NCI-H2196 (cell line): ENCODE results near the gene NBAS.
"Not testable (repeated sequence)": the region's sequence is repeated elsewhere in the genome, so short reads cannot be mapped to it uniquely, and the experiment has no call there.

ENCODE experiments used
- DNase-seq: peaks from one replicate; lab custom pipeline; 2025; ENCODE audit not compliant: unreplicated experiment; lab: John Stamatoyannopoulos, UW

NBAS gene

DNA sequence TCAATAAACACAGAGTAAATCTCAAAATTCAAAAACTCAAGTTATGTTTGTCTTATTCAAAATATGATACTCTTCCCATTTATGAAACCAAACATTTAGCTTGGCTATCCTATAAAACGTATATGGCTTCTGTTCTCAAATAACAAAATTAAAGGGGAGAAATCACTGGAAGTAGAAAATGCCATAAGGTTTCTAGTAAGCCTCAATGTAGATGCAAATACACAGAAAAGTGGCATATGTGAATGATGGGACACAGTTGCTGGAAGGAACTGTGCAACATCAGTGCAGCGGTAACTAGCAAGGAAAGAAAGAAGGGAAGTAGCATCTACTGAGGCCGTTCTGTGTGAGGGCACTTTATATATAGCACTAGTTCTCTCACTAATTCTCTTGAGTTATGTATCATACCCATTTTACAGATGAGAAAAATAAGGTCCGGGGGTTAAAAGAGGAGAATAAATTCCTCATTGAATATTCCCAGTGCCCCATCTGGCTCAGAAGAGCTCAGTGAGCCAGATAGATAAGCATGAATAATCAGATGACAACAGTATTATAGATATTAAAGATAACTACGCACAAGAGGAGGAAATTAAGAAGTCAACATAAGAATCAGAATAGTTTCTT, 27.2 kb downstream of the NBAS start:
- no peak for DNase-seq

DNA sequence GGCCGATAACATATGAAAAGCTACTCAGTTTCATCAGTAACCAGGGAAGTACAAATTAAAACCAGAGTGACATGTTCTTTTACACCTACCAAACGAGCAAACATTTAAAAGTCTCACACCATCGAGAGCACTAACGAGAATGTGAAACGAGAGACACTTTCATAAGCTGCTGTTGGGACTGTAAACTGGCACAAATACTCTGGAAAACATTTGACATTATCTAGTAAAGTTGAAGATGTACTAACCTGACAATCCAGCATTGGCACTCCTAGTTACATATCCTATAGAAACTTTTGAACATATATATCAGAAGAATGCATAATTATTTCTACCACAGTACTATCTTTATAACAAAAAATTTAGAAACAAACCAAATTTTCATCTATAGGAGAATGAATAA, 28.1 kb downstream of the NBAS start:
- DNase-seq = no peak

DNA sequence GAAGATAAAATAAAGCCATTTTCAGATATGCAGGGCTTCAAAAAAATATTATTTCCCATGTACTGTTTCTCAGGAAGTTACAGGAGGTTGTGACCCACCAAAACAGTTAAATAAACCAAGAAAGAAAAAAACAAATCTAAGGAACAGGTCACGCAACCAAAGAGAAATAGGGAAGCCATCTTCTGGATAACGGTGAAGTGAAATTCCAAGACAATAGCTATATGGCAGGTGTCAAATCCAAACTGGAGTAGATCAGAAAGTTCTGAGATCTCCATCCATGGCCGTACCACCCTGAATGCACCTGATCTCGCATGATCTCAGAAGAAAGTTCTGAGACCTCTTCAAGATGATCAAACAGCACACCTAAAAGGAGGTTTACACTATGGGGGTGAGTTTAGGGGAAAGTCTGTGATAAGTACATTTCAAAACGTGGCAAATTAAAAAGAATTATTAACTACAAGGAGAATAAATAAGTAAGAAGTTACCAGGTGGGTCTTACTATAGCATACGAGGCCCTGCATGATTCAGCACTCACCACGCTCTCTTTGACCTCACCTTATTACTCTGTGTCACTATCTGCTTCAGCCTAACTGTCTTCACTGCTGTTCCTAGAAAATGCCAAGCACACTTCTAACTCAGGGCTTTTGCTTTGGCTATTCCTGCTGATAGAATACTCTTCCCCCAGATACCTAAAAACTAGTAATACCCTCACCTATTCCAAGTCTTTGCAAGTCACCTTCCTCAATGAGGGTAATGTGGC, 29.9 kb downstream of the NBAS start:
- DNase-seq = no peak

DNA sequence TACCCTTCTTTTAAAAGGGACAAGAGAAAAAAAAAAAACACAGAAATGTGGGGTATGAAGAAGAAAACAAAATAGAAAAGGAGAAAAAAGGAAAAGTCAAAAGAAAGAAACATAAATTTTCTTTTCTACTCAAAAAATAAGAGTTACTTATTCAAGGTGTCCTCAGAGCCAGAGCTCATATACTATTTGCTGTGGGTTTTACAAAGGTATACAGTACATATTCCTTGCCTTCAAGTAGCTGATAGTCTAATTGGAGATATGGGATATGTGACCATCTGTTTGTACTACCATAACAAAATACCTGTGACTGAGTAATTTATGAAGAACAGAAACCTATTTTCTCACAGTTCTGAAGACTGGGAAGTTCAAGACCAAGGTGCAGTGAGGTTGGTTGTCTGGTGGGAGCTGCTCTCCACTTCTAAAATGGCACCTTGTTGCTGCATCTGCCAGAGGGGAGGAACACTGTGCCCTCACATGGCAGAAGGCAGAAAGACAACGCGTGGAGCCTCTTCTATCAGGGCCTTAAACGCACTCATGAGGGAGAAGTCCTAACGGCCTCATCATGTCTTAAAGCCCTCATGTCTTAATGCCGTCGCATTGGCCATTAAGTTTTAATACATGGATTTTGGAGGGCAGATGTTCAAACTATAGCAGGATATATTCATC, 33.9 kb downstream of the NBAS start:
- no peak for DNase-seq

- no peak for DNase-seq
Observed at GRCh38 chr2:15521641-15522181, 39.4 kb downstream of the NBAS start.

GRCh38 chr2:15520346-15520745, 40.8 kb downstream of the NBAS start:
- DNase-seq = no peak

GRCh38 chr2:15518759-15519158, 42.4 kb downstream of the NBAS start:
- DNase-seq = not testable (repeated sequence)

- no peak for DNase-seq
Observed at GRCh38 chr2:15517793-15518192, 43.3 kb downstream of the NBAS start.

DNA sequence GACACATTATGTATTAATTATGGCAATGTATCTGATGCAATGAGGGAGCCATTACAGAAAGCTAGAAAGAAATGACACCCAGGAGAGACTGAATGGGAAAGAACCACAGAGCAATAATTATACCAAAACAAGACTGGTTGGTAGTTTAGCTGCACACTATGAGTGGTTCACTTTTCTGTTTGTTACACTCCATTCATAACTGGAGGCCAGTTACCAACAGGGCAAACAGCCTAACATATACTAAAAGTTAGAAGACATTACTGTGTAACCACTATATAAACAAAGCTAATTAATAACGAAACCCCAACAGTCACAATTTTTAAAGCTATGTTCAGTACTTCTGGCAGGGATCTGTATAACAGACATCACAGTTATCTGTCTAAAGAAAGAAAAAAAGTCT, 49.4 kb downstream of the NBAS start:
- DNase-seq = no peak

DNA sequence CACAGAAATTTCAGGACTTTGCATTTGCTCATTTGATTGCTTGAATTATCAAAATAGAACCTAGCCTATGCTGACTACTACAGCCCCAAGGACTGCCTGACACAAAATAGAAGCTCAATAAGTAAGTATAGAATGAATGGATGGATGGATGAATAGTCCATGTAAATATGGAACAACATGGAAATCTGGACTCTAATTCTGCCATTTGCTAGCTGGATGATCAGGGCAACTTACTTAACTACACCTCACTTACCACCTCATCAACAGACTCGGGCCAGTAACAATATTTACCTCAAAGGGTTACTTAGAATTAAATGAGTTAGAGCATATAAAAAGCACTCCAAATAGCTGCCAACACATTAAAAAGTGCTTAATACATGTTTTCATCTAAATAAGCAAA, 50.6 kb downstream of the NBAS start:
- DNase-seq = no peak

DNA sequence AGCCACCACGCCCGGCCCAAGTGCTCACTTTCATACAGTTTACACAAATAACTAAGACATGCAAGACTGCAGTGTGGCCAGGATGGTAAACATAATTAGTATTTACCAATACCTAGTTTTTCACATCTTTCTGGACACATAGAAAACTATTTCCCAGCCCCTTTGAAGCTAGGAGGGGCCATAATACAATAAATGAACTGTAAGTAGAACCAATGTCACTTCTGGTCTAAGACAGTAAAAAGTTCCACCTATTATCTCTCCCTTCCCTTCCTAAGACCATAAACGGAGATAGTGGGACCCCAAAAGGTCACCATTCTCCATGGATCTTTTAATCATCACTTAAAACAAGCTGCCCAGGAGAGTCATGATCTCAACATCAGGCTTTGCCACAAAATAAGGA, 51.0 kb downstream of the NBAS start:
- no peak for DNase-seq

GRCh38 chr2:15507697-15508096, 53.4 kb downstream of the NBAS start:
- no peak for DNase-seq

- no peak for DNase-seq
Observed at GRCh38 chr2:15507061-15507460, 54.1 kb downstream of the NBAS start.

- DNase-seq = no peak
Observed at GRCh38 chr2:15506229-15506819, 54.8 kb downstream of the NBAS start.

- DNase-seq = no peak
Observed at GRCh38 chr2:15504882-15505663, 56.1 kb downstream of the NBAS start.

GRCh38 chr2:15499251-15499650, 61.9 kb downstream of the NBAS start:
- not testable (repeated sequence) for DNase-seq

DNA sequence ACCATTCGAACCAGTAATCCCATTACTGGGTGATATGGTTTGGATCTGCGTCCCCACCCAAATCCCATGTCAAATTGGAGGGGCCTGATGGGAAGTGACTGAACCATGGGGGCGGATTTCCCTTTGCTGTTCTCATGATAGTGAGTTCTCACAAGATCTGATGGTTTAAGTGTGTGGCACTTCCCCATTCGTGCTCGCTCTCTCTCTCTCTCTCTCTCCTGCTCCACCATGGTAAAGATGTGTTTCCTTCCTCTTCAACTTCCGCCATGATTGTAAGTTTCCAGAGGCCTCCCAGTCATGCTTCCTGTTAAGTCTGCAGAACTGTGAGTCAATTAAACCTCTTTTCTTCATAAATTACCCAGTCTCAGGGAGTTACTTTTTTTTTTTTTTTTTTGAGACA, 62.6 kb downstream of the NBAS start:
- DNase-seq = no peak

- no peak for DNase-seq
Observed at GRCh38 chr2:15494877-15495276, 66.3 kb downstream of the NBAS start.

DNA sequence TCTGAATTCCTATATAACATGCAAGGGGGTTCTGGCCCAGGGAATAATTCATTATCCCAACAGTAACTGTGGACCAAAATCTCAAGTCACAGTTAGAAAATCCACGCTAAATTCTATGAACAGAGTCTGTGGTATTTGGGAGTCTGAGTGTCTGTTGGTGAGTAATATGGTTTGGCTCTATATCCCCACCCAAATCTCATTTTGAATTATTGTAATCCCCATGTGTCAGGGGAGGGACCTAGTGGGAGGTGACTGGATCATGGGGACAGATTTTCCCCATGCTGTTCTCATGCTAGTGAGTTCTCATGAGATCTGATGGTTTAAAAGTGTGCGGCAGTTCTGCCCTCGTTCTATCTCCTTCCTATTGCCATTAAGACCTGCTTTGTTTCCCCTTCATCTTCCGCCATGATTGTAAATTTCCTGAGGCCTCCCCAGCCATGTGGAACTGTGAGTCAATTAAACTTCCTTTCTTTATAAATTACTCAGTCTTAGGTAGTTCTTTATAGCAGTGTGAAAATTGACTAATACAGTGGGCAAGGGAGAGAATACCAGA, 68.3 kb downstream of the NBAS start:
- DNase-seq = no peak

- DNase-seq = no peak
Observed at GRCh38 chr2:15486770-15487169, 74.4 kb downstream of the NBAS start.

GRCh38 chr2:15485949-15486348, 75.2 kb downstream of the NBAS start:
- no peak for DNase-seq
